ENCODE data around the gene RIMS4.

Gene RIMS4

DNA sequence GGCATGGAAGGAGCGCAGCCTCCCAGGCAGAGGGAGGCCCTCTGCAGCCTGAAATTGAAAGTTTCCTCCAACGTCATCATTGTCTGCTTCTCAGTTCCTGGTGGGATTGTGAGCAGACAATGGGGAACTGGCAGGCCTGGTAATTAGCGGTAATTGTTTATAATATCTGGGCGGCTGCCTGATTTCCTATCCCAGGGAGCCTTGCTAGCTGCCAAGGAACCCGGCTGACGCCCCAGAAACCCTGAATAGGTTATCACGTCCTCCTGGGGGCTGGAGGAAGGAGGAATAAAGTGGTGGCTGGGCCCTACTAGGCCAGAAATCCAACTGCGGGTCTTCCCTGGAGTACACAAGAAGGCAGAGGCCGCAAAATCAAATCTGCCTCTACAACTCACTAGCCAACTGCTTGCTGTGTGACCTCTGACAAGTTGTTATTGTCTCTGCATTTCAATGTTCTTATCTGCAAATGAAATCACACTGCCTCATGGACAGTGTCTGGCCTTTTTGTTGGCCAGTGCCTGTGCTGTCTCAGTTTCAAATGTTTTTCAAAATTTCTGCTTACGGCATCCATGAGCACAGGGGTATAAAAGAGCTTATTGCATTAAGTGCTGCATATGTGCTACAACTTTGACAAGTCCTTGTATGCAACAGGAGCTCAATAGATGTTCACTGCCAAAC is 47.7 kb downstream of the RIMS4 start:
- Histone ChIP-seq H3K27me3 (ENCODE audit: control insufficient read depth, insufficient read depth, low read length) (no peaks in the 10 kb centered on the region), H3K27ac (peak overlapping the region; percentile 29), H3K4me3 (ENCODE audit: low read depth, low read length) (no peak overlapping the region)

DNA sequence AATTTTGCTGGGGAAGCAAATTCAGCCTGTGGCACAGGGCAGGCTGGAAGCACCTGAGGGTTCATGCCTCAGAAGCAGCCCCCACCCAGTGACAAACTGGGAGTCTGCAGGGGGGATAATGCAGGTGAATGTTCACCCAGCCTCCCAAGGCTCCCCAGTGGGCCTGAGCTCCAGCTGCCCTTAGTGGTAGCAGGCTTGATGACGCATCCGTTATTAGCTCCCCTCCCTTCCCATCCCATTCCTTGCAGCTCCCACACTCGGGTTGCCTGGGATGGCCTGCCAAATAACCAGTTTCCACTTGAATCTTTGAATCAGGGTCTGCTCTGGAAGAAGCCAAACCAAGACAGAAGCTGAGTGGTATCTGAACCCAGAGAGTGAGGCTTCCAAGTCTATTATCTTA is 48.9 kb downstream of the RIMS4 start:
- H2AFZ ChIP-seq: no peak overlapping the region
- H3K4me1 ChIP-seq: no peaks in the 10 kb centered on the region
- no peak overlapping the region for H3K9ac ChIP-seq
- no peaks in the 10 kb centered on the region for H3K27me3 ChIP-seq (ENCODE audit: control insufficient read depth, insufficient read depth, low read length)
- no peaks in the 10 kb centered on the region for H3K36me3 ChIP-seq (ENCODE audit: control insufficient read depth, insufficient read depth, low read length)
- H3K9me3 ChIP-seq (ENCODE audit: control insufficient read depth, low read length): no peaks in the 10 kb centered on the region
- H3K4me2 ChIP-seq (ENCODE audit: low read length): no peak overlapping the region
- no peak overlapping the region for H3K27ac ChIP-seq
- TF ChIP-seq, protein P1, sequence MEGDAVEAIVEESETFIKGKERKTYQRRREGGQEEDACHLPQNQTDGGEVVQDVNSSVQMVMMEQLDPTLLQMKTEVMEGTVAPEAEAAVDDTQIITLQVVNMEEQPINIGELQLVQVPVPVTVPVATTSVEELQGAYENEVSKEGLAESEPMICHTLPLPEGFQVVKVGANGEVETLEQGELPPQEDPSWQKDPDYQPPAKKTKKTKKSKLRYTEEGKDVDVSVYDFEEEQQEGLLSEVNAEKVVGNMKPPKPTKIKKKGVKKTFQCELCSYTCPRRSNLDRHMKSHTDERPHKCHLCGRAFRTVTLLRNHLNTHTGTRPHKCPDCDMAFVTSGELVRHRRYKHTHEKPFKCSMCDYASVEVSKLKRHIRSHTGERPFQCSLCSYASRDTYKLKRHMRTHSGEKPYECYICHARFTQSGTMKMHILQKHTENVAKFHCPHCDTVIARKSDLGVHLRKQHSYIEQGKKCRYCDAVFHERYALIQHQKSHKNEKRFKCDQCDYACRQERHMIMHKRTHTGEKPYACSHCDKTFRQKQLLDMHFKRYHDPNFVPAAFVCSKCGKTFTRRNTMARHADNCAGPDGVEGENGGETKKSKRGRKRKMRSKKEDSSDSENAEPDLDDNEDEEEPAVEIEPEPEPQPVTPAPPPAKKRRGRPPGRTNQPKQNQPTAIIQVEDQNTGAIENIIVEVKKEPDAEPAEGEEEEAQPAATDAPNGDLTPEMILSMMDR (IDR thresholded peaks at IDR 0.05): no peak
- no peak overlapping the region for H3K4me3 ChIP-seq (ENCODE audit: low read depth, low read length)
- H3K79me2 ChIP-seq: no peaks in the 10 kb centered on the region

More for the DNA sequence above, 47.7 kb downstream of the RIMS4 start:
- Histone ChIP-seq H3K4me2 (ENCODE audit: low read length) (no peak overlapping the region), H3K9ac (no peak overlapping the region), H3K4me1 (no peaks in the 10 kb centered on the region), H3K36me3 (ENCODE audit: control insufficient read depth, insufficient read depth, low read length) (no peaks in the 10 kb centered on the region), H3K79me2 (no peaks in the 10 kb centered on the region), H2AFZ (no peak overlapping the region), H3K9me3 (ENCODE audit: control insufficient read depth, low read length) (no peaks in the 10 kb centered on the region)
- TF ChIP-seq, protein P1 (IDR thresholded peaks at IDR 0.05): no peak

- TF ChIP-seq, protein P1 (IDR thresholded peaks at IDR 0.05): no peak
- Histone ChIP-seq H2AFZ (no peak overlapping the region), H3K79me2 (no peaks in the 10 kb centered on the region)
These were observed 50.8 kb downstream of the RIMS4 start for GRCh38 chr20:44759595-44759994.

DNA sequence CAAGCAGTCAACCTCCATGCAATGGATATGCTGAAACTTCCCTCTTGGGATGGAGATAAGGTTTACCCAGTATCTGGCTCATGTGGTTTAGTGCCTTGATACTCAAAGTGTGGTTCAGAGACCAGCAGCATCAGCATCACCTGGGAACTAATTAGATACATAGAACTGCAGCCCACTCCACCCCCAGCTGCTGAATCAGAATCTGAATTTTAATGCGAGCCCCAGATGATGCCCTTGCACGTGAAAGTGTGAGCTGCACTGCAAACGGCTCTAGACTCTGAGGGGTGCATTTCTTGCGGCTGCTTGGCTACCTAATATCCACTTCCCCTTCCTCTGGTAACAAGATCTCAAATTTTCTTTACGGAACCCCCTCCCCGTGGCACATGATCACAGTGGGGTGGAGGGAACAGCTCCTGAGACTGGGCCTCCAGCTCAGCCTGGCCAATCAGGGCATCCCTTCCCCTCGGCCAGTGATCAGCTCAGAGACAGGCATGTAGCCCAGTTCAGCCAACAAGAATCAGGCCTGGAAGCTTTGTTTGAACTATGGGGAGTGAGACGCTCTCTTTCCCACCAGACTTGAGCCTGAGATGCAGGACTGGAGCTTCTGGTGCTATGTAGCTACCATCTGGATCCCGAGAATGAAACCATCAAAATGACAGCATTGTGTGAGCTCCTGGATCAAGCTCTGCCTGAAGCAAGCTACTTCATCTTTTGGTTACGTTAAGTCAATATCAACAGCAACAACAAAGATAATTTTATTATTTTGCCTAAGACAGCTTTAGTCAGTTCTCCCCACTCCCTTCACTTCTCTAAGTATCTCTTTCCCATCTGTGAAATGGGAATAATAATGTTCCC is 51.9 kb downstream of the RIMS4 start:
- TF ChIP-seq, protein P1 (IDR thresholded peaks at IDR 0.05): no peak
- no peak overlapping the region for H2AFZ ChIP-seq
- H3K36me3 ChIP-seq (ENCODE audit: control insufficient read depth, insufficient read depth, low read length): no peaks in the 10 kb centered on the region
- no peaks in the 10 kb centered on the region for H3K79me2 ChIP-seq
- no peaks in the 10 kb centered on the region for H3K9me3 ChIP-seq (ENCODE audit: control insufficient read depth, low read length)
- H3K4me1 ChIP-seq: no peaks in the 10 kb centered on the region
- no peak overlapping the region for H3K4me2 ChIP-seq (ENCODE audit: low read length)
- H3K9ac ChIP-seq: no peak overlapping the region
- H3K27ac ChIP-seq: no peak overlapping the region
- no peaks in the 10 kb centered on the region for H3K27me3 ChIP-seq (ENCODE audit: control insufficient read depth, insufficient read depth, low read length)
- no peak overlapping the region for H3K4me3 ChIP-seq (ENCODE audit: low read depth, low read length)

More at GRCh38 chr20:44759595-44759994, 50.8 kb downstream of the RIMS4 start:
- no peaks in the 10 kb centered on the region for H3K36me3 ChIP-seq (ENCODE audit: control insufficient read depth, insufficient read depth, low read length)
- H3K27me3 ChIP-seq (ENCODE audit: control insufficient read depth, insufficient read depth, low read length): no peaks in the 10 kb centered on the region
- no peak overlapping the region for H3K4me3 ChIP-seq (ENCODE audit: low read depth, low read length)
- no peaks in the 10 kb centered on the region for H3K4me1 ChIP-seq
- no peak overlapping the region for H3K27ac ChIP-seq
- no peak overlapping the region for H3K4me2 ChIP-seq (ENCODE audit: low read length)
- H3K9me3 ChIP-seq (ENCODE audit: control insufficient read depth, low read length): no peaks in the 10 kb centered on the region
- no peak overlapping the region for H3K9ac ChIP-seq

Data from parathyroid adenoma (tissue), 2 donors.